ENCODE measurements around the gene BCL3.

BCL3 gene

DNA sequence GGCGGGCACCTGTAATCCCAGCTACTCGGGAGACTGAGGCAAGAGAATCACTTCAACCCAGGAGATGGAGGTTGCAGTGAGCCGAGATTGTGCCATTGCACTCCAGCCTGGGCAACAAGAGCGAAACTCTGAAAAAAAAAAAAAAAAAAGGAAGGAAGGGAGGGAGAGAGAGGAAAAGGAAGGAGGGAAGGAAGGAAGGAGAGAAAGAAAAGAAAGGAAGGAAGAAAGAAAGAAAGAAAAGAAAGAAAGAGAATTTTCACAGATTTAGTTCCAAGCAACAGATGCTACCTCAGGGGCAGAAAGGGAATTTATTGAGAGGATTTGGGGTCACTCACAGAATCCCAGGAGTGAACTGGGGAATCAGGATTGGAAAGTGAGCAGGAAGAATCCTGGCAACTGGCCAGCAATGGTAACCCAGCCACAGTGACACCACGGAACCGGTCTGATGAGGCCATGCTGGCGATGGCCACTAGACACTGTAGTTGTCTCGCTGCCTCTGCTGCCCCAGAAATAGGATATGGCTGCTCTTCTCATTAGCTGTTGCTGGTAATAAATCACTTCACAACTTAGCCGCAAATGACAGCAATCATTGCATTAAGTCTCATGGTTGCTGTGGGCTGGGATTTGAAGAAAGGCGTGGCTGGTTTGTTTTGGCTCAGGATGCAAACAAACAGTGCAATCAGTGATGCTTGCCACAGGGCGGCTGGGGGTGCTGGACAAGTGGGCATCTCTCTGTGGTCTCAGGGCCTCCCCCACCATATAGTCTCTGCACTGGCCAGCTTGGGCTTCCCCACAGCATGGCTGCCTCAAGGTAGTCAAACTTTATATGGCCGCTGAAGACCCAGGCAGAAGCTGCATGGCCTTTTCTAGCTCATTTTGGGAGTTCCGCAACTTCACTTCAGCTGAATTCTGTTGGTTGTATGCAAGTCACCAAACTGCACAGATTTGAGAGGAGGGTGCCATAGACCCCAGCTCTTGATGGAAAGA is 55.2 kb downstream of the BCL3 start:
- no peak overlapping the region; the same call in 1 of the 2 replicates for H3K4me2 ChIP-seq
- H3K36me3 ChIP-seq (ENCODE audit: insufficient read depth) = no peaks in the 10 kb centered on the region
- H3K4me3 ChIP-seq (IDR thresholded peaks at IDR 0.05; ENCODE audit: insufficient read depth, low read depth, low read length) = no peak overlapping the region
- no peaks in the 10 kb centered on the region for H4K20me1 ChIP-seq (ENCODE audit: insufficient read depth)
- peaks cover 48% of the 10 kb centered on the region for H3K4me1 ChIP-seq (ENCODE audit: low read depth, poor library complexity, severe bottlenecking)
- H2AFZ ChIP-seq (ENCODE audit: low read depth) = no peak overlapping the region
- TF ChIP-seq, protein P1, sequence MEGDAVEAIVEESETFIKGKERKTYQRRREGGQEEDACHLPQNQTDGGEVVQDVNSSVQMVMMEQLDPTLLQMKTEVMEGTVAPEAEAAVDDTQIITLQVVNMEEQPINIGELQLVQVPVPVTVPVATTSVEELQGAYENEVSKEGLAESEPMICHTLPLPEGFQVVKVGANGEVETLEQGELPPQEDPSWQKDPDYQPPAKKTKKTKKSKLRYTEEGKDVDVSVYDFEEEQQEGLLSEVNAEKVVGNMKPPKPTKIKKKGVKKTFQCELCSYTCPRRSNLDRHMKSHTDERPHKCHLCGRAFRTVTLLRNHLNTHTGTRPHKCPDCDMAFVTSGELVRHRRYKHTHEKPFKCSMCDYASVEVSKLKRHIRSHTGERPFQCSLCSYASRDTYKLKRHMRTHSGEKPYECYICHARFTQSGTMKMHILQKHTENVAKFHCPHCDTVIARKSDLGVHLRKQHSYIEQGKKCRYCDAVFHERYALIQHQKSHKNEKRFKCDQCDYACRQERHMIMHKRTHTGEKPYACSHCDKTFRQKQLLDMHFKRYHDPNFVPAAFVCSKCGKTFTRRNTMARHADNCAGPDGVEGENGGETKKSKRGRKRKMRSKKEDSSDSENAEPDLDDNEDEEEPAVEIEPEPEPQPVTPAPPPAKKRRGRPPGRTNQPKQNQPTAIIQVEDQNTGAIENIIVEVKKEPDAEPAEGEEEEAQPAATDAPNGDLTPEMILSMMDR (conservative IDR thresholded peaks at IDR 0.05; ENCODE audit: low read depth, low read length) = no peak
- peaks cover 60% of the 10 kb centered on the region for H3K27me3 ChIP-seq (ENCODE audit: insufficient read depth, low read depth)
- H3K27ac ChIP-seq = no peak overlapping the region
- no peak overlapping the region for H3K9ac ChIP-seq
- no peaks in the 10 kb centered on the region for H3K79me2 ChIP-seq (ENCODE audit: insufficient read depth, low read depth)

DNA sequence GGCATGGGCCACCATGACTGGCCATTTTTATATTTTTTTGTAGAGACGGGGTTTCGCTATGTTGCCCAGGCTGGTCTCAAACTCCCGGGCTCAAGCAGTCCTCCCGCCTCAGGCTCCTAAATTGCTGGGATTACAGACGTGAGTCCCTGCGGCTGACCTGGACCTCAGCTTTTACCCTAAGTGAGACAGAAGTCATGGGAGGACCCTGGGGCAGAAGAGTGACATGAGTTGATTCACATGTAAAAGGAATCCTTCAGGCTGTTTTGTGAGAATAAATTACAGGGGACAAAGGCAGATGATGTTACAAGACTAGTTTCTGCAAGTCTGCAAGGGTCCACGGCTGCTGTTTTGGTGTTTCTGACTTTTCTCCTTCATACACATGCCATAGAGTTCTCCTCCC is 57.8 kb downstream of the BCL3 start:
- H3K79me2 ChIP-seq (ENCODE audit: insufficient read depth, low read depth) = no peaks in the 10 kb centered on the region
- peaks cover 69% of the 10 kb centered on the region for H3K27me3 ChIP-seq (ENCODE audit: insufficient read depth, low read depth)
- no peak overlapping the region for H3K9ac ChIP-seq
- H3K36me3 ChIP-seq (ENCODE audit: insufficient read depth) = no peaks in the 10 kb centered on the region
- H3K27ac ChIP-seq = no peak overlapping the region
- H3K4me2 ChIP-seq = peak overlapping the region; percentile 15; the same call in 1 of the 2 replicates
- H2AFZ ChIP-seq (ENCODE audit: low read depth) = no peak overlapping the region
- no peaks in the 10 kb centered on the region for H4K20me1 ChIP-seq (ENCODE audit: insufficient read depth)
- H3K4me3 ChIP-seq (IDR thresholded peaks at IDR 0.05; ENCODE audit: insufficient read depth, low read depth, low read length) = no peak overlapping the region
- TF ChIP-seq, protein P1 (conservative IDR thresholded peaks at IDR 0.05; ENCODE audit: low read depth, low read length) = no peak
- peaks cover 36% of the 10 kb centered on the region for H3K4me1 ChIP-seq (ENCODE audit: low read depth, poor library complexity, severe bottlenecking)

DNA sequence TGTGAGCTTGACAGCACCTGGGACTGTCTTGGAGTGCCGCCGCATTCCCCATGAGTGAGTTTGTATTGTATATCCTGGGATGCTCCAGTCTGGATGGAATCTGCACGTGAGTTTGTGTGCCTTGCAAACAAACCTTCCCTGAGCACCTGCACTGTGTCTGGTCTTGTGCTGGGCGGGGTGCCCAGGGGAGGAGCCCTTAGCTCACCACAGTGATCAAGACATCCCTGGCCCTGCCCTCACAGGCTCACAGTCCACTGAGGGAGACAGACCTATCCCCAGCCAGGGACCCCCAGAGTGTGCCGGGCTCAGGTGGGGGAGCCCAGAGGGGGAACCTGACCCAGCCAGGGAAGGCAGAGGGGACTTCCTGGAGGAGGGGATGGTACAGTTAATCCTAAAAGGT is 58.7 kb downstream of the BCL3 start:
- Histone ChIP-seq H3K27me3 (ENCODE audit: insufficient read depth, low read depth) (peaks cover 67% of the 10 kb centered on the region), H3K9ac (no peak overlapping the region), H3K4me2 (no peak overlapping the region), H3K79me2 (ENCODE audit: insufficient read depth, low read depth) (no peaks in the 10 kb centered on the region), H3K36me3 (ENCODE audit: insufficient read depth) (no peaks in the 10 kb centered on the region), H2AFZ (ENCODE audit: low read depth) (no peak overlapping the region), H3K27ac (no peak overlapping the region), H4K20me1 (ENCODE audit: insufficient read depth) (no peaks in the 10 kb centered on the region), H3K4me3 (IDR thresholded peaks at IDR 0.05; ENCODE audit: insufficient read depth, low read depth, low read length) (no peak overlapping the region), H3K4me1 (ENCODE audit: low read depth, poor library complexity, severe bottlenecking) (peaks cover 36% of the 10 kb centered on the region)
- TF ChIP-seq, protein P1 (conservative IDR thresholded peaks at IDR 0.05; ENCODE audit: low read depth, low read length) = no peak

DNA sequence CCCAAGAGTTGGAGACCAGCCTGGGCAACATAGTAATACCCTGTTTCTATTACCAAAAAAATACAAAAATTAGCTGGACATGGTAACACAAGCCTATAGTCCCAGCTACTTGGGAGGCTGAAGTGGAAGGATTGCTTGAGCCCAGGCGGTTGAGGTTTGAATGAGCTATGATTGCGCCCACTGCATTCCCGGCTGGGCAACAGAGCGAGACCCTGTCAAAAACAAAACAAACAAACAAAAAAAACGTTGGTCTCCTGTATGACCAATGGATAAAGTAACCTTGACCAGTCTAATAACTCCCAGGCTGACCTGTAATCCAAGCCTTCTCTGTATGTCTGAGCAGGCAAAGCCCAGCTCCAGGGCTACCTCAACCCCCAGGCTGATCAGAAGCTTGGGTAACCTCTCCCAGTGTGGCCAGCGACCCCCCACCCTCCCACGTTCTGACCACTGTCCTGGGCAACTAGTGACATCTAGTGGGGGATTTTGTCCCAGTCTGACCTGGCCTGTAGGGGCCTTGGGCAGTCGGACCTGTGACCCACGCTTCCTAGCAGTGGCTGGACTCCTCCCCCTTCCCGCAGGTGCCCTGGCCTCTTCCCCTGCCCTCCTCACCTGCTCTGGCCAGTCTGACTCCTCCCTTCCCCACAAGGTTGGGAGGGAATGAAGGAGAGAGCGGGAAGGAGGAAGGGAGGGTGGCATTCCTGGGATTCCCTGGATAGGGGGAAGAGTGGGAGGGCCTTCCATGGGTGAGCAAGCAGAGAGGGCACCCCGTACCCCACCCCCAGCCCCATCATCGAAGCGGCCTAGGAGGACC is 59.3 kb downstream of the BCL3 start:
- H3K9ac ChIP-seq = no peak overlapping the region
- no peaks in the 10 kb centered on the region for H3K79me2 ChIP-seq (ENCODE audit: insufficient read depth, low read depth)
- peaks cover 61% of the 10 kb centered on the region for H3K27me3 ChIP-seq (ENCODE audit: insufficient read depth, low read depth)
- H3K27ac ChIP-seq = no peak overlapping the region
- H3K4me3 ChIP-seq (IDR thresholded peaks at IDR 0.05; ENCODE audit: insufficient read depth, low read depth, low read length) = no peak overlapping the region
- no peak overlapping the region for H2AFZ ChIP-seq (ENCODE audit: low read depth)
- no peaks in the 10 kb centered on the region for H4K20me1 ChIP-seq (ENCODE audit: insufficient read depth)
- no peaks in the 10 kb centered on the region for H3K36me3 ChIP-seq (ENCODE audit: insufficient read depth)
- H3K4me1 ChIP-seq (ENCODE audit: low read depth, poor library complexity, severe bottlenecking) = peaks cover 30% of the 10 kb centered on the region
- TF ChIP-seq, protein P1 (conservative IDR thresholded peaks at IDR 0.05; ENCODE audit: low read depth, low read length) = 0 out of 2 replicates have a peak, but pooled peaks have one; percentile 19
- H3K4me2 ChIP-seq = no peak overlapping the region
